ENCODE measurements around the gene PRPF40A.

Gene PRPF40A

GRCh38 chr2:152651834-152652233 lies 65.4 kb downstream of the PRPF40A start:
- no peak for DNase-seq (ENCODE audit: low read depth)

- DNase-seq (ENCODE audit: low read depth) = no peak
Observed at GRCh38 chr2:152650768-152651371, 66.4 kb downstream of the PRPF40A start.

- DNase-seq (ENCODE audit: low read depth) = no peak
Observed at GRCh38 chr2:152649997-152650396, 67.3 kb downstream of the PRPF40A start.

GRCh38 chr2:152648336-152648735 lies 68.9 kb downstream of the PRPF40A start:
- DNase-seq (ENCODE audit: low read depth) = no peak

GRCh38 chr2:152647552-152647951 lies 69.7 kb downstream of the PRPF40A start:
- no peak for DNase-seq (ENCODE audit: low read depth)

GRCh38 chr2:152646775-152647174 lies 70.5 kb downstream of the PRPF40A start:
- DNase-seq (ENCODE audit: low read depth) = no peak

- no peak for DNase-seq (ENCODE audit: low read depth)
Observed at GRCh38 chr2:152646264-152646663, 71.0 kb downstream of the PRPF40A start.

GRCh38 chr2:152644189-152644873 lies 72.9 kb downstream of the PRPF40A start:
- no peak for DNase-seq (ENCODE audit: low read depth)

- no peak for DNase-seq (ENCODE audit: low read depth)
Observed at GRCh38 chr2:152638590-152638989, 78.7 kb downstream of the PRPF40A start.

GRCh38 chr2:152638056-152638455 lies 79.2 kb downstream of the PRPF40A start:
- DNase-seq (ENCODE audit: low read depth) = no peak

GRCh38 chr2:152637251-152637650 lies 80.0 kb downstream of the PRPF40A start:
- DNase-seq (ENCODE audit: low read depth) = no peak

GRCh38 chr2:152635635-152636298 lies 81.5 kb downstream of the PRPF40A start:
- peak; percentile 40 for DNase-seq (ENCODE audit: low read depth)

- DNase-seq (ENCODE audit: low read depth) = no peak
Observed at GRCh38 chr2:152632736-152633135, 84.5 kb downstream of the PRPF40A start.

- DNase-seq (ENCODE audit: low read depth) = no peak
Observed at GRCh38 chr2:152630466-152630865, 86.8 kb downstream of the PRPF40A start.

GRCh38 chr2:152629202-152629601 lies 88.1 kb downstream of the PRPF40A start:
- DNase-seq (ENCODE audit: low read depth) = no peak

GRCh38 chr2:152627351-152627957 lies 89.8 kb downstream of the PRPF40A start:
- no peak for DNase-seq (ENCODE audit: low read depth)

- DNase-seq (ENCODE audit: low read depth) = no peak
Observed at GRCh38 chr2:152626911-152627339, 90.3 kb downstream of the PRPF40A start.

GRCh38 chr2:152624805-152625204 lies 92.5 kb downstream of the PRPF40A start:
- no peak for DNase-seq (ENCODE audit: low read depth)

GRCh38 chr2:152623775-152624174 lies 93.5 kb downstream of the PRPF40A start:
- DNase-seq (ENCODE audit: low read depth) = no peak

- no peak for DNase-seq (ENCODE audit: low read depth)
Observed at GRCh38 chr2:152623076-152623740, 94.1 kb downstream of the PRPF40A start.

GRCh38 chr2:152622219-152622618 lies 95.0 kb downstream of the PRPF40A start:
- DNase-seq (ENCODE audit: low read depth) = no peak

GRCh38 chr2:152620985-152621384 lies 96.3 kb downstream of the PRPF40A start:
- no peak for DNase-seq (ENCODE audit: low read depth)
